ENCODE measurements around the gene MVK.

MVK gene

GRCh38 chr12:109592905-109593272, 19.3 kb downstream of the MVK start:
- no peaks in the 10 kb centered on the region for H3K36me3 ChIP-seq (ENCODE audit: insufficient read depth, low read length)
- TF ChIP-seq CTCF (IDR thresholded peaks at IDR 0.05; ENCODE audit: low read length) = no peak
- TF ChIP-seq EZH2 (IDR thresholded peaks at IDR 0.05; ENCODE audit: borderline replicate concordance, low read length) = no peak
- H3F3A ChIP-seq (ENCODE audit: insufficient read depth, low read length) = no peaks in the 10 kb centered on the region
- no peak overlapping the region for H3K9ac ChIP-seq (ENCODE audit: low read length)
- H3K79me2 ChIP-seq (ENCODE audit: insufficient read depth, low read length) = no peaks in the 10 kb centered on the region
- no peaks in the 10 kb centered on the region for H3K9me3 ChIP-seq (ENCODE audit: low read length)
- H3K4me3 ChIP-seq (ENCODE audit: low read depth, low read length, poor library complexity, severe bottlenecking) = no peak overlapping the region
- no peaks in the 10 kb centered on the region for H3K9me2 ChIP-seq (ENCODE audit: low read depth, low read length)
- H3K4me1 ChIP-seq (ENCODE audit: insufficient read depth, low read length, severe bottlenecking) = no peaks in the 10 kb centered on the region
- no peak overlapping the region for H2AFZ ChIP-seq (ENCODE audit: low read length)
- no peaks in the 10 kb centered on the region for H4K20me1 ChIP-seq (ENCODE audit: insufficient read depth, low read length)
- H3K27me3 ChIP-seq (ENCODE audit: insufficient read depth, low read length) = no peaks in the 10 kb centered on the region
- H3K27ac ChIP-seq (ENCODE audit: low read depth, low read length, poor library complexity, severe bottlenecking) = no peak overlapping the region
- no peak overlapping the region for H3K4me2 ChIP-seq (ENCODE audit: low read length)

- Histone ChIP-seq H3K79me2 (ENCODE audit: insufficient read depth, low read length) (no peaks in the 10 kb centered on the region), H3K9me3 (ENCODE audit: low read length) (no peaks in the 10 kb centered on the region), H3K4me1 (ENCODE audit: insufficient read depth, low read length, severe bottlenecking) (no peaks in the 10 kb centered on the region), H4K20me1 (ENCODE audit: insufficient read depth, low read length) (no peaks in the 10 kb centered on the region), H3K36me3 (ENCODE audit: insufficient read depth, low read length) (no peaks in the 10 kb centered on the region), H3K27me3 (ENCODE audit: insufficient read depth, low read length) (no peaks in the 10 kb centered on the region), H3K9ac (ENCODE audit: low read length) (no peak overlapping the region), H3F3A (ENCODE audit: insufficient read depth, low read length) (no peaks in the 10 kb centered on the region), H3K9me2 (ENCODE audit: low read depth, low read length) (no peaks in the 10 kb centered on the region), H3K27ac (ENCODE audit: low read depth, low read length, poor library complexity, severe bottlenecking) (no peak overlapping the region), H3K4me2 (ENCODE audit: low read length) (no peak overlapping the region), H2AFZ (ENCODE audit: low read length) (no peak overlapping the region), H3K4me3 (ENCODE audit: low read depth, low read length, poor library complexity, severe bottlenecking) (no peak overlapping the region)
- TF ChIP-seq EZH2 (IDR thresholded peaks at IDR 0.05; ENCODE audit: borderline replicate concordance, low read length) = no peak
These were observed 21.1 kb downstream of the MVK start for GRCh38 chr12:109594556-109595317.

GRCh38 chr12:109595321-109595902, 21.8 kb downstream of the MVK start:
- no peaks in the 10 kb centered on the region for H4K20me1 ChIP-seq (ENCODE audit: insufficient read depth, low read length)
- H3K9ac ChIP-seq (ENCODE audit: low read length) = no peak overlapping the region
- TF ChIP-seq CTCF (IDR thresholded peaks at IDR 0.05; ENCODE audit: low read length) (no peak), EZH2 (IDR thresholded peaks at IDR 0.05; ENCODE audit: borderline replicate concordance, low read length) (no peak)
- H3K79me2 ChIP-seq (ENCODE audit: insufficient read depth, low read length) = no peaks in the 10 kb centered on the region
- H3K4me3 ChIP-seq (ENCODE audit: low read depth, low read length, poor library complexity, severe bottlenecking) = no peak overlapping the region
- no peaks in the 10 kb centered on the region for H3K36me3 ChIP-seq (ENCODE audit: insufficient read depth, low read length)
- H3K9me2 ChIP-seq (ENCODE audit: low read depth, low read length) = no peaks in the 10 kb centered on the region
- no peaks in the 10 kb centered on the region for H3K9me3 ChIP-seq (ENCODE audit: low read length)
- H2AFZ ChIP-seq (ENCODE audit: low read length) = no peak overlapping the region
- no peaks in the 10 kb centered on the region for H3F3A ChIP-seq (ENCODE audit: insufficient read depth, low read length)
- no peak overlapping the region for H3K27ac ChIP-seq (ENCODE audit: low read depth, low read length, poor library complexity, severe bottlenecking)
- no peaks in the 10 kb centered on the region for H3K4me1 ChIP-seq (ENCODE audit: insufficient read depth, low read length, severe bottlenecking)
- H3K4me2 ChIP-seq (ENCODE audit: low read length) = no peak overlapping the region
- no peaks in the 10 kb centered on the region for H3K27me3 ChIP-seq (ENCODE audit: insufficient read depth, low read length)

Data from OCI-LY1 (cell line).